ENCODE results near the gene ANXA4.

DNA sequence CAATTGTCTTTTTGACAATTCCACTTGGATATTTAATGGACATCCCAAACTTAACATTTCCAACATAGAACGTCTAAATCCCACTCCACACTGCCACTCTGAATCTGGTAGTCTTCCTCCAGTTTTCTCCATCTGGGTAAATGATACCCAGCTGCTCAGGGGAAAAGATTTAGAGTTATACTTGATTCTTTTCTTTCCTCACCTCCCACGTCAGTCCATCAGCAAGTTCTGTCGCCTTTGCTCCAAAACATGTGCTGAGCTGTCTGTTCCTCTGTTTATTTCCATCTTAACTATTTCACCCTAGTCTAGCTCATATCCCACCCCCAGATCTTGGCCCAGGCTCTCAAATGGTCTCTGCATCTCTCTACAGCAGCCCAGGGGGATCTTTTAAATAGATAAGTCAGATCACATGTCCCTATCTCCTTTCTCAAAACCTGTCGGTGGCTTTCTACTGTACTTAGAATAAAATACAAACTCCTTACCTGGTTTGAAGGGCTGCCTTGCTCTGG lies 44.2 kb downstream of the ANXA4 start:
- TF ChIP-seq, protein P1, sequence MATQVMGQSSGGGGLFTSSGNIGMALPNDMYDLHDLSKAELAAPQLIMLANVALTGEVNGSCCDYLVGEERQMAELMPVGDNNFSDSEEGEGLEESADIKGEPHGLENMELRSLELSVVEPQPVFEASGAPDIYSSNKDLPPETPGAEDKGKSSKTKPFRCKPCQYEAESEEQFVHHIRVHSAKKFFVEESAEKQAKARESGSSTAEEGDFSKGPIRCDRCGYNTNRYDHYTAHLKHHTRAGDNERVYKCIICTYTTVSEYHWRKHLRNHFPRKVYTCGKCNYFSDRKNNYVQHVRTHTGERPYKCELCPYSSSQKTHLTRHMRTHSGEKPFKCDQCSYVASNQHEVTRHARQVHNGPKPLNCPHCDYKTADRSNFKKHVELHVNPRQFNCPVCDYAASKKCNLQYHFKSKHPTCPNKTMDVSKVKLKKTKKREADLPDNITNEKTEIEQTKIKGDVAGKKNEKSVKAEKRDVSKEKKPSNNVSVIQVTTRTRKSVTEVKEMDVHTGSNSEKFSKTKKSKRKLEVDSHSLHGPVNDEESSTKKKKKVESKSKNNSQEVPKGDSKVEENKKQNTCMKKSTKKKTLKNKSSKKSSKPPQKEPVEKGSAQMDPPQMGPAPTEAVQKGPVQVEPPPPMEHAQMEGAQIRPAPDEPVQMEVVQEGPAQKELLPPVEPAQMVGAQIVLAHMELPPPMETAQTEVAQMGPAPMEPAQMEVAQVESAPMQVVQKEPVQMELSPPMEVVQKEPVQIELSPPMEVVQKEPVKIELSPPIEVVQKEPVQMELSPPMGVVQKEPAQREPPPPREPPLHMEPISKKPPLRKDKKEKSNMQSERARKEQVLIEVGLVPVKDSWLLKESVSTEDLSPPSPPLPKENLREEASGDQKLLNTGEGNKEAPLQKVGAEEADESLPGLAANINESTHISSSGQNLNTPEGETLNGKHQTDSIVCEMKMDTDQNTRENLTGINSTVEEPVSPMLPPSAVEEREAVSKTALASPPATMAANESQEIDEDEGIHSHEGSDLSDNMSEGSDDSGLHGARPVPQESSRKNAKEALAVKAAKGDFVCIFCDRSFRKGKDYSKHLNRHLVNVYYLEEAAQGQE (IDR thresholded peaks at IDR 0.05; ENCODE audit: insufficient read depth in 1 of 2, low read depth in 2 of 2, low read length in 2 of 2) = no peak
- no peak for TF ChIP-seq POLR2AphosphoS5 (IDR thresholded peaks at IDR 0.05; ENCODE audit: low read depth, low read length)
- no peak for TF ChIP-seq SIN3A (IDR thresholded peaks at IDR 0.05; ENCODE audit: borderline replicate concordance, insufficient read depth, low read length)
- TF ChIP-seq TAF1 (IDR thresholded peaks at IDR 0.05; ENCODE audit: borderline replicate concordance, insufficient read depth, low read length) = no peak

Measured in PFSK-1 (cell line).